Measurements from ENCODE around the gene TERT.
"Not testable (repeated sequence)": the region's sequence is repeated elsewhere in the genome, so short reads cannot be mapped to it uniquely, and the experiment has no call there.

TERT gene

GRCh38 chr5:1231354-1231905, 63.4 kb downstream of the TERT start:
- DNase-seq: no peak

GRCh38 chr5:1230551-1230950, 64.3 kb downstream of the TERT start:
- no peak for DNase-seq

GRCh38 chr5:1229822-1230221, 65.0 kb downstream of the TERT start:
- DNase-seq: no peak

GRCh38 chr5:1229023-1229422, 65.8 kb downstream of the TERT start:
- not testable (repeated sequence) for DNase-seq

GRCh38 chr5:1228120-1228519, 66.7 kb downstream of the TERT start:
- no peak for DNase-seq

GRCh38 chr5:1227667-1228066, 67.2 kb downstream of the TERT start:
- DNase-seq: no peak

- no peak for DNase-seq
Measured at GRCh38 chr5:1226839-1227581, 67.9 kb downstream of the TERT start.

GRCh38 chr5:1226231-1226630, 68.6 kb downstream of the TERT start:
- DNase-seq: no peak

GRCh38 chr5:1225081-1225480, 69.8 kb downstream of the TERT start, which contains the start of gene SLC6A18:
SLC6A18 (plus strand) TSS chr5:1225381; CDS start chr5:1225478, 97 bp downstream.
- DNase-seq: no peak

- no peak for DNase-seq
Measured at GRCh38 chr5:1224631-1225030, 70.2 kb downstream of the TERT start.

- DNase-seq: no peak
Measured at GRCh38 chr5:1223278-1223670, 71.6 kb downstream of the TERT start.

- DNase-seq: no peak
Measured at GRCh38 chr5:1222621-1223277, 72.1 kb downstream of the TERT start.

GRCh38 chr5:1222147-1222546, 72.7 kb downstream of the TERT start:
- no peak for DNase-seq

GRCh38 chr5:1221721-1222120, 73.1 kb downstream of the TERT start:
- no peak for DNase-seq

GRCh38 chr5:1220831-1221230, 74.0 kb downstream of the TERT start:
- no peak for DNase-seq

- DNase-seq: no peak
Measured at GRCh38 chr5:1220351-1220750, 74.5 kb downstream of the TERT start.

- DNase-seq: no peak
Measured at GRCh38 chr5:1219768-1220100, 75.1 kb downstream of the TERT start.

- no peak for DNase-seq
Measured at GRCh38 chr5:1219098-1219767, 75.6 kb downstream of the TERT start.

GRCh38 chr5:1218351-1219080, 76.4 kb downstream of the TERT start:
- no peak for DNase-seq

- DNase-seq: no peak
Measured at GRCh38 chr5:1217596-1218206, 77.2 kb downstream of the TERT start.

GRCh38 chr5:1216918-1217295, 78.0 kb downstream of the TERT start:
- DNase-seq: no peak

GRCh38 chr5:1216211-1216917, 78.5 kb downstream of the TERT start:
- DNase-seq: no peak
